Neural progenitor cell (in vitro differentiated cells): ENCODE results near the gene TUBGCP3.

Experiments
- EZH2 ChIP-seq: fragments of 200-600 bp; sonication (generic); IDR thresholded peaks from 2 replicates; pipeline ENCODE4 v1.6.1; 2017; ENCODE audit warnings: antibody characterized with exemption, mild to moderate bottlenecking, moderate library complexity
- EZH2phosphoT487 ChIP-seq: fragments of 200-600 bp; sonication (generic); IDR thresholded peaks from 2 replicates; pipeline ENCODE4 v1.6.1; 2017; ENCODE audit warnings: antibody characterized with exemption
- TF ChIP-seq, protein P1 (sequence below): fragments of 200-600 bp; sonication (generic); IDR thresholded peaks from 2 replicates; pipeline ENCODE4 v1.5.1; 2017; ENCODE audit warnings: antibody characterized with exemption, mild to moderate bottlenecking

DNA sequence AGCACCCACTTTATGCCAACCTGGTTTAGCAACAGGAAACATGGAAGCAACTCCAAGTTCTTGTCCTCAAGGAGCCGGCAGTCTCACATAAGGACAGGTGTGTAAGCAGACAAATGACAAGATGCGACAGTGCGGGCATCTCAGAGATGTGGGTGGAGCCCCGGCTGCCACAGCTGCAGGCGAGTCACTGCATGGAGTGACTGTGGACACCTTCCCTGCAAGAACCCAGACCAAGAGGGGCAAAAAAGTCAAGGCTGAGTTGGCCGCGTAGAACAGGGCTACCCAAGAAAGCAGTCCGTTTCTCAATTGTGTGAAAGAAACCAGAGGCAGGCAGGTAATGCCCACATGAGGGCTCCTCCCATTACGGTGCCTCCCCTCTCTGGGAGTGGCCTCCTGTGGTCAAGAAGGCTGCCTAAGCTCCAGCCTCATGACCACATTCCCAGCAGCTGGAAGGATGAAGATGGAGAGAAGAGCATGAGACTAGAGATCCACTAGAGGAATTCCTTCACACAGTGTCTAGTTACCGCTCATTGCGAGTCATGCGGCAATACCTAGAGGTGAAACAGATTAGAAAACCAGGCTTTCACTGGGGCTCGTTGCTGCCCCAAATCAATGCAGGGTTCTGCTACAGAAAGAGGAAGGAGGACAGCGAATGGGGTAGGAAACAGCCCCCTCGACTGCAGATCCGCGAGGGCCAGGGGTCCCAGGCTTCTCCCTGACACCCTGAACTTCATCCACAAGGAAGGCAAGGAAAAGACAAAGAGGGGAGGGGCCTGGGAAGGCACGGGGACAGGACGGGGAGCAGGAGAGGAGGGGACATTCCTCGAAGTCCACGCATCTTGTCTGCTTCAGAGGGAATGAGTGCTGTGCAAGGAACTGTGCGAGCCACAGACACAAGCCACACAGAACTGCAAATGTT, 131.6 kb downstream of the TUBGCP3 start:
- TF ChIP-seq, protein P1, sequence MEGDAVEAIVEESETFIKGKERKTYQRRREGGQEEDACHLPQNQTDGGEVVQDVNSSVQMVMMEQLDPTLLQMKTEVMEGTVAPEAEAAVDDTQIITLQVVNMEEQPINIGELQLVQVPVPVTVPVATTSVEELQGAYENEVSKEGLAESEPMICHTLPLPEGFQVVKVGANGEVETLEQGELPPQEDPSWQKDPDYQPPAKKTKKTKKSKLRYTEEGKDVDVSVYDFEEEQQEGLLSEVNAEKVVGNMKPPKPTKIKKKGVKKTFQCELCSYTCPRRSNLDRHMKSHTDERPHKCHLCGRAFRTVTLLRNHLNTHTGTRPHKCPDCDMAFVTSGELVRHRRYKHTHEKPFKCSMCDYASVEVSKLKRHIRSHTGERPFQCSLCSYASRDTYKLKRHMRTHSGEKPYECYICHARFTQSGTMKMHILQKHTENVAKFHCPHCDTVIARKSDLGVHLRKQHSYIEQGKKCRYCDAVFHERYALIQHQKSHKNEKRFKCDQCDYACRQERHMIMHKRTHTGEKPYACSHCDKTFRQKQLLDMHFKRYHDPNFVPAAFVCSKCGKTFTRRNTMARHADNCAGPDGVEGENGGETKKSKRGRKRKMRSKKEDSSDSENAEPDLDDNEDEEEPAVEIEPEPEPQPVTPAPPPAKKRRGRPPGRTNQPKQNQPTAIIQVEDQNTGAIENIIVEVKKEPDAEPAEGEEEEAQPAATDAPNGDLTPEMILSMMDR: no peak
- TF ChIP-seq EZH2 (no peak), EZH2phosphoT487 (no peak)
